Measurements from ENCODE around the gene PIP5K1C.

PIP5K1C gene

DNA sequence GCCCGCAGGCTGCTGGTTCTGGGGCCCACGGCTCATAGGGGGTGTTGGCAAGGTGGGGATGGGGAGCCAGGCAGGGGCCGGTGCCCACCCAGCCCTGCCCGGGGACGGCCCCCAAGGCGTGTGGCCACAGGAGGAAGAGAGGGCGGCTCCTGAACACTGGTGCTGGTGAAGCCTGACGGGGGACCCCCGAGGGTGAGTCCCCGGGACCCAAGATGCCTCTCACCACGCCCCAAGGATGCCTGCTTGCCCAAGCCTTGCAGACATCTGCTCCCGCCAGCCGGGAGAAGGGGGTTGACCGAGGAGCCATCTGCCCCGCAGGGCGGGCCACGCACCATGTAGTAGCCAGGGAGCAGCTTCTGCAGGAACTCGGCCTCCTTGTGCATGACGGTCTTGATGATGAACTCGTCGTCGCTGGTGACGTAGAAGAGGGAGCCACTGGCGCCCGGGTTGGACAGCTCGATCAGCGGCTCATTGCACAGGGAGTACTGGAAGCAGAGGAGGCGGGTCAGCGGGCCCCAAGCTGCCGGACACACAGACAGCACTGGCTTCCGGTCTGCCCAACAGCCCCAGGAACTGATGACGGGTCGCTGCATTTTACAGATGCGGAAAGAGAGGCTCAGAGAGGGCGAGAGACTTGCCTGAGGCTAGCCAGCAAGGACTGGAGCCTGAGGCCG, 44.1 kb downstream of the PIP5K1C start:
- no peak for TF ChIP-seq CTCF (IDR thresholded peaks at IDR 0.05; ENCODE audit: low read depth, low read length)
- H3K4me3 ChIP-seq (replicated peaks in 1 of 2; ENCODE audit: low read depth in 2 of 2, low read length in 2 of 2) = no peak overlapping the region
- DNase-seq (ENCODE audit: low read depth in 2 of 2) = peak in 1 of 2 donors; percentile 28

GRCh38 chr19:3655402-3656072, 44.7 kb downstream of the PIP5K1C start:
- DNase-seq (ENCODE audit: low read depth in 2 of 2) = peak; percentile 85 to 91
- no peak for TF ChIP-seq CTCF (IDR thresholded peaks at IDR 0.05; ENCODE audit: low read depth, low read length)
- no peak overlapping the region for H3K4me3 ChIP-seq (replicated peaks in 1 of 2; ENCODE audit: low read depth in 2 of 2, low read length in 2 of 2)

DNA sequence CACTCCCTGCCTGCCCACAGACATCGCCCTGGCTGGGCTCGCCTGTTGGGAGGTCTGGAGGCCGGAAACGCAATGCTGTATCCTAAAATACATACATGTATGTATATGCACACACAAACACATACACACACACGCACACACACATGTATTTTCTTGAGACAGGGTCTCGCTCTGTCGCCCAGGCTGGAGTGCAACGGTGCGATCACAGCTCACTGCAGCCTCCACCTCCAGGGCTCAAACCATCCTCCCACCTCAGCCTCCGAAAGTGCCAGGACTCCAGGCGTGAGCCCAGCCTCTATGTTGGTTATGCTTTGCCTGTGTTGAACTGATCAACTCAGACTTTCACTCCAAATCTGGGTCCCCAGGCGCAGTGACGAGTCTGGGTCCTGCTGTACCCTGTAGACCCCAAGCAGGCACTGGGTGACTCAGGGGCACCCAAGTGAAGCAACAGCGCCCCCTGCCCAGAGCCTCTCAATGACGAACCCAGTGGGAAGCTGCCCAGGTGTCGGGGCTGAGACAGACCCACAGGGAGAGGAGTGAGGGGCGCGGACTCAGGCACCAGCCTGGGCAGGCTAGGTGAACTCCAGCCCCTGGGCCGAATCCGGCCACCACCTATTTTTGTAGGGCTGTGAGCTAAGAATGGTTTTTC, 46.3 kb downstream of the PIP5K1C start:
- peak; percentile 16 for TF ChIP-seq CTCF (IDR thresholded peaks at IDR 0.05; ENCODE audit: low read depth, low read length)
- no peak overlapping the region for H3K4me3 ChIP-seq (replicated peaks in 1 of 2; ENCODE audit: low read depth in 2 of 2, low read length in 2 of 2)
- no peak for DNase-seq (ENCODE audit: low read depth in 2 of 2)

GRCh38 chr19:3653081-3653795, 47.0 kb downstream of the PIP5K1C start:
- TF ChIP-seq CTCF (IDR thresholded peaks at IDR 0.05; ENCODE audit: low read depth, low read length) = no peak
- no peak for DNase-seq (ENCODE audit: low read depth in 2 of 2)
- no peak overlapping the region for H3K4me3 ChIP-seq (replicated peaks in 1 of 2; ENCODE audit: low read depth in 2 of 2, low read length in 2 of 2)

DNA sequence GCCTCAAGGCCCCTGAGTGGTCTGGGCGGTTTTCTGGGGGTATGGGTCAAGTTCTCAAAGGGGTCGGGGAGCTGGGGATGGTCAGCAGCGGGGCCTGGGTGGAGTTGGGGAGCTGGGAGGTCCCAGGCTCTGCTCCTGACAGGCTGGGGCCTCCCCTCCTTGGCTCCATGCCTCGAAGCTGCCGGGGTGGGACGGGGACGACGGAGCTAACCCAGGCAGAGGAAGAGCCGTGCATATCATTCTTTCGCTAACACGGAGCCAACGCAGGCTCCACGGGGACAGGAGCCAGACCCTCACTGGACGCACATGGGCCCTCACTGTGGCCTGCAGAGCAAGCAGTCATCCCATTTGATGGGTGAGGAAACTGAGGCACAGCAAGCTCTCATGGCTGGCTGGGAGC, 47.8 kb downstream of the PIP5K1C start:
- no peak overlapping the region for H3K4me3 ChIP-seq (replicated peaks in 1 of 2; ENCODE audit: low read depth in 2 of 2, low read length in 2 of 2)
- TF ChIP-seq CTCF (IDR thresholded peaks at IDR 0.05; ENCODE audit: low read depth, low read length) = no peak
- DNase-seq (ENCODE audit: low read depth in 2 of 2) = no peak

DNA sequence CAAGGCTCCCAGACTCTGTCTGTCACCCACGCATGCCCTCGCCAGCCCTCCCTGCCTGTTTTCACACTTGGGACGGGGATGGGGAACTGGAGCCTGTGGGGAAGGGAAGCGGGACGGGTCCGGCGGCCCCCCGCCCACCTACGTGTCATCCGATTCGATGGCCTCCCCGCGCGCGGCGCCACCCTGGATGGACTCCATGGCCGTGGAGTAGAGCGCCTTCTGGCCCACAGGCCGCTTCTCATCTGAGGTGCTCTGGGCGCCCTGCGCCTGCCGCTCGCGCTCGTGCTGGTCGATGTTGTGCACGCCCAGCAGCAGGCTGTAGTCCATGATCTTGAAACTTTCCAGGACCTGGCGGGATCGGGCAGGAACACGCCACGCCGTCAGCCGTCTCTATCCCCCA, 48.6 kb downstream of the PIP5K1C start:
- H3K4me3 ChIP-seq (replicated peaks in 1 of 2; ENCODE audit: low read depth in 2 of 2, low read length in 2 of 2) = no peak overlapping the region
- TF ChIP-seq CTCF (IDR thresholded peaks at IDR 0.05; ENCODE audit: low read depth, low read length) = no peak
- no peak for DNase-seq (ENCODE audit: low read depth in 2 of 2)

All from cardiac fibroblast (primary cell).